AG04449 (cell line): Measurements from ENCODE around the gene GPR34.
"Not testable (repeated sequence)": the region's sequence is repeated elsewhere in the genome, so short reads cannot be mapped to it uniquely, and the experiment has no call there.

Experiments used
- CTCF ChIA-PET: fragments of 350-600 bp; formaldehyde crosslinking; extraction: SDS; loops from one replicate; lab custom pipeline; 2021; ENCODE audit warnings: antibody characterized with exemption; lab: Yijun Ruan, JAX
- POLR2A ChIA-PET: fragments of 400-600, 350-600 bp; formaldehyde crosslinking; extraction: SDS; loops from one replicate; lab custom pipeline; 2020; ENCODE audit warnings: antibody characterized with exemption, inconsistent platforms; lab: Yijun Ruan, JAX
- DNase-seq: peaks from one replicate; pipeline ENCODE4 v3.0.0-alpha.2; 2010; ENCODE audit warnings: low read depth, low spot score
- H3K4me3 ChIP-seq: 2 replicates; pipeline ENCODE4 v1.5.1; 2011; ENCODE audit warnings: low read depth, mild to moderate bottlenecking, control low read depth, low read length
- CTCF ChIP-seq: IDR thresholded peaks from one replicate; pipeline ENCODE4 v1.5.1; 2011; ENCODE audit warnings: mild to moderate bottlenecking, moderate library complexity, low read length, control low read depth, inconsistent platforms; ENCODE audit not compliant: insufficient read depth; ENCODE audit errors: missing control alignments

Gene GPR34

GRCh38 chrX:41672643-41673042 is 16.1 kb upstream of the GPR34 start:
- ChIA-PET POLR2A (no interaction called here), CTCF (no interaction called here)
- no peak overlapping the region for H3K4me3 ChIP-seq

GRCh38 chrX:41676361-41676760 is 12.4 kb upstream of the GPR34 start:
- DNase-seq, H3K4me3 ChIP-seq, POLR2A ChIA-PET, CTCF ChIA-PET: not testable (repeated sequence)

More at GRCh38 chrX:41672643-41673042, 16.1 kb upstream of the GPR34 start:
- no peak for TF ChIP-seq CTCF
- DNase-seq, result no peak

GRCh38 chrX:41677183-41678060 is 11.4 kb upstream of the GPR34 start:
- ChIA-PET CTCF (no interaction called here), POLR2A (no interaction called here)
- no peak for DNase-seq
- no peak for TF ChIP-seq CTCF
- no peak overlapping the region for H3K4me3 ChIP-seq

- DNase-seq, result no peak
- no peak for TF ChIP-seq CTCF
- ChIA-PET POLR2A (no interaction called here), CTCF (no interaction called here)
- H3K4me3 ChIP-seq, result no peak overlapping the region
Observed at GRCh38 chrX:41684138-41684537, 4.6 kb upstream of the GPR34 start.

GRCh38 chrX:41684940-41685339 is 3.8 kb upstream of the GPR34 start:
- H3K4me3 ChIP-seq, result no peak overlapping the region
- CTCF ChIA-PET, result no interaction called here
- POLR2A ChIA-PET, result no interaction called here
- no peak for TF ChIP-seq CTCF
- DNase-seq, result no peak

- POLR2A ChIA-PET, result no interaction called here
Observed at GRCh38 chrX:41686788-41687187, 2.0 kb upstream of the GPR34 start.

More at GRCh38 chrX:41686788-41687187, 2.0 kb upstream of the GPR34 start:
- CTCF ChIA-PET, result no interaction called here
- no peak for DNase-seq
- H3K4me3 ChIP-seq, result no peak overlapping the region
- TF ChIP-seq CTCF, result no peak
